NCI-H1694 treated with DMSO at 0.1 percent for 48 hours (cell line): ENCODE measurements around the gene DDA1.

Source experiments
- DNase-seq: peaks from one replicate; lab custom pipeline; 2025; lab: John Stamatoyannopoulos, UW

The DDA1 gene

GRCh38 chr19:17312189-17313113 lies 3.1 kb downstream of the DDA1 start:
- no peak for DNase-seq

GRCh38 chr19:17314007-17314593 lies 4.7 kb downstream of the DDA1 start:
- DNase-seq: no peak

GRCh38 chr19:17318966-17319365 lies 9.6 kb downstream of the DDA1 start:
- DNase-seq: no peak

GRCh38 chr19:17319473-17320238 lies 10.3 kb downstream of the DDA1 start:
- no peak for DNase-seq

GRCh38 chr19:17320435-17320834 lies 11.1 kb downstream of the DDA1 start:
- DNase-seq: no peak

- DNase-seq: no peak
These were observed 12.5 kb downstream of the DDA1 start for GRCh38 chr19:17321655-17322489.

- DNase-seq: no peak
These were observed 13.5 kb downstream of the DDA1 start for GRCh38 chr19:17322854-17323253.

- no peak for DNase-seq
These were observed 14.1 kb downstream of the DDA1 start for GRCh38 chr19:17323300-17323963.

- no peak for DNase-seq
These were observed 14.6 kb downstream of the DDA1 start for GRCh38 chr19:17323964-17324332.

GRCh38 chr19:17324357-17325114 lies 15.2 kb downstream of the DDA1 start:
- no peak for DNase-seq

- no peak for DNase-seq
These were observed 15.8 kb downstream of the DDA1 start for GRCh38 chr19:17325133-17325532.

- no peak for DNase-seq
These were observed 16.7 kb downstream of the DDA1 start for GRCh38 chr19:17325881-17326594.

- DNase-seq: no peak
These were observed 17.2 kb downstream of the DDA1 start for GRCh38 chr19:17326595-17326966.

GRCh38 chr19:17327068-17327653 lies 17.8 kb downstream of the DDA1 start:
- no peak for DNase-seq

- DNase-seq: no peak
These were observed 18.5 kb downstream of the DDA1 start for GRCh38 chr19:17327654-17328516.

GRCh38 chr19:17328517-17329365 lies 19.4 kb downstream of the DDA1 start:
- DNase-seq: no peak

GRCh38 chr19:17329366-17330261 lies 20.3 kb downstream of the DDA1 start:
- no peak for DNase-seq
